SH-SY5Y (cell line): Measurements from ENCODE around the gene SYT7.

Source experiments
- GATA2 ChIP-seq: IDR thresholded peaks from 2 replicates; pipeline ENCODE4 v1.6.1; 2011; ENCODE audit warnings: mild to moderate bottlenecking, low read depth, low read length
- GATA3 ChIP-seq: IDR thresholded peaks from 2 replicates; pipeline ENCODE4 v1.6.1; 2011; ENCODE audit warnings: low read depth, mild to moderate bottlenecking, low read length, moderate library complexity

GRCh38 chr11:61598886-61599868 lies 18.3 kb upstream of the SYT7 start:
- no peak for TF ChIP-seq GATA3
- TF ChIP-seq GATA2, result no peak
